ENCODE measurements around the gene DNAJC21.
"Not testable (repeated sequence)": the region's sequence is repeated elsewhere in the genome, so short reads cannot be mapped to it uniquely, and the experiment has no call there.

Gene DNAJC21

GRCh38 chr5:34929134-34929719 lies at the start of gene DNAJC21:
Gene DNAJC21 (plus strand): TSS chr5:34929559. CDS start chr5:34929820, 261 bp downstream.
- DNase-seq (ENCODE audit: low read depth) = peak; percentile 95

GRCh38 chr5:34881246-34881645 lies 48.1 kb upstream of the DNAJC21 start:
- DNase-seq (ENCODE audit: low read depth) = no peak

GRCh38 chr5:34886392-34887119 lies 42.8 kb upstream of the DNAJC21 start:
- no peak for DNase-seq (ENCODE audit: low read depth)

- DNase-seq (ENCODE audit: low read depth) = no peak
Observed at GRCh38 chr5:34889394-34889793, 40.0 kb upstream of the DNAJC21 start.

GRCh38 chr5:34891981-34892380 lies 37.4 kb upstream of the DNAJC21 start:
- DNase-seq (ENCODE audit: low read depth) = no peak

GRCh38 chr5:34892414-34892813 lies 36.9 kb upstream of the DNAJC21 start:
- no peak for DNase-seq (ENCODE audit: low read depth)

GRCh38 chr5:34894716-34895115 lies 34.6 kb upstream of the DNAJC21 start:
- no peak for DNase-seq (ENCODE audit: low read depth)

- DNase-seq (ENCODE audit: low read depth) = no peak
Observed at GRCh38 chr5:34895641-34896419, 33.5 kb upstream of the DNAJC21 start.

GRCh38 chr5:34897646-34898045 lies 31.7 kb upstream of the DNAJC21 start:
- no peak for DNase-seq (ENCODE audit: low read depth)

GRCh38 chr5:34898258-34898895 lies 31.0 kb upstream of the DNAJC21 start:
- peak; percentile 41 for DNase-seq (ENCODE audit: low read depth)

GRCh38 chr5:34899066-34899465 lies 30.3 kb upstream of the DNAJC21 start:
- DNase-seq (ENCODE audit: low read depth) = no peak

GRCh38 chr5:34900652-34901051 lies 28.7 kb upstream of the DNAJC21 start:
- DNase-seq (ENCODE audit: low read depth) = no peak

- no peak for DNase-seq (ENCODE audit: low read depth)
Observed at GRCh38 chr5:34903260-34903659, 26.1 kb upstream of the DNAJC21 start.

- DNase-seq (ENCODE audit: low read depth) = no peak
Observed at GRCh38 chr5:34905564-34905963, 23.8 kb upstream of the DNAJC21 start.

- DNase-seq (ENCODE audit: low read depth) = no peak
Observed at GRCh38 chr5:34913072-34913471, 16.3 kb upstream of the DNAJC21 start.

- DNase-seq (ENCODE audit: low read depth) = no peak
Observed at GRCh38 chr5:34914671-34915138, 14.7 kb upstream of the DNAJC21 start.

GRCh38 chr5:34915139-34915855 lies 14.1 kb upstream of the DNAJC21 start, which contains the start of the genes BRIX1 and RAD1:
Gene BRIX1 (plus strand): TSS chr5:34915711. CDS start chr5:34915739, 28 bp downstream.
Gene RAD1 (minus strand): TSS chr5:34915504. CDS start chr5:34914892, 612 bp downstream.
- peak; percentile 89 for DNase-seq (ENCODE audit: low read depth)

GRCh38 chr5:34915856-34916192 lies 13.5 kb upstream of the DNAJC21 start:
- no peak for DNase-seq (ENCODE audit: low read depth)

GRCh38 chr5:34916518-34916917 lies 12.8 kb upstream of the DNAJC21 start:
- DNase-seq (ENCODE audit: low read depth) = no peak

- no peak for DNase-seq (ENCODE audit: low read depth)
Observed at GRCh38 chr5:34918025-34918424, 11.3 kb upstream of the DNAJC21 start.

- no peak for DNase-seq (ENCODE audit: low read depth)
Observed at GRCh38 chr5:34919077-34919476, 10.3 kb upstream of the DNAJC21 start.

GRCh38 chr5:34923256-34923655 lies 6.1 kb upstream of the DNAJC21 start:
- DNase-seq (ENCODE audit: low read depth) = not testable (repeated sequence)

Measured in activated T-helper 1 cell treated with Interleukin-2 at 50 U/mL for 16 hours (primary cell).